ENCODE results near the gene GTF2F2. TPM values are rescaled to one million over a fixed set of nuclear protein-coding genes. Genes with fewer than 3 reads are reported as not detected.

The GTF2F2 gene
- total and polyA plus RNA-seq, 2 donors (not counting 3 experiments of a cell fraction or from before 2014, with no cell fraction given) = 7.5 to 23.6 TPM

- H3K4me2 ChIP-seq (ENCODE audit: insufficient read depth, low read length) = no peak overlapping the region
- no peak overlapping the region for H3K27ac ChIP-seq (ENCODE audit: insufficient read depth, low read depth, low read length)
Measured at GRCh38 chr13:45257638-45258333, 137.5 kb downstream of the GTF2F2 start.

More at GRCh38 chr13:45257638-45258333, 137.5 kb downstream of the GTF2F2 start:
- ChIA-PET POLR2A (no interaction called here), CTCF (interaction anchor here (0.5 to 1.3 kb wide), 3 partner anchors 11 to 187 kb away, joined by 3 read pairs; no protein-coding TSS in a partner anchor)
- TF ChIP-seq FOS (IDR thresholded peaks at IDR 0.05; ENCODE audit: borderline replicate concordance, insufficient read depth, low read length) (no peak), POLR2A (IDR thresholded peaks at IDR 0.05; ENCODE audit: low read depth, low read length) (no peak), EZH2 (IDR thresholded peaks at IDR 0.05; ENCODE audit: borderline replicate concordance, low read depth, low read length, severe bottlenecking) (no peak), GATA2 (IDR thresholded peaks at IDR 0.05; ENCODE audit: insufficient read depth, insufficient read length, low read depth, low read length) (no peak), MAX (IDR thresholded peaks at IDR 0.05; ENCODE audit: insufficient read depth, insufficient read length) (no peak), JUN (IDR thresholded peaks at IDR 0.05; ENCODE audit: borderline replicate concordance, insufficient read depth, insufficient read length, low read depth) (no peak)
- TF ChIP-seq, protein P1, sequence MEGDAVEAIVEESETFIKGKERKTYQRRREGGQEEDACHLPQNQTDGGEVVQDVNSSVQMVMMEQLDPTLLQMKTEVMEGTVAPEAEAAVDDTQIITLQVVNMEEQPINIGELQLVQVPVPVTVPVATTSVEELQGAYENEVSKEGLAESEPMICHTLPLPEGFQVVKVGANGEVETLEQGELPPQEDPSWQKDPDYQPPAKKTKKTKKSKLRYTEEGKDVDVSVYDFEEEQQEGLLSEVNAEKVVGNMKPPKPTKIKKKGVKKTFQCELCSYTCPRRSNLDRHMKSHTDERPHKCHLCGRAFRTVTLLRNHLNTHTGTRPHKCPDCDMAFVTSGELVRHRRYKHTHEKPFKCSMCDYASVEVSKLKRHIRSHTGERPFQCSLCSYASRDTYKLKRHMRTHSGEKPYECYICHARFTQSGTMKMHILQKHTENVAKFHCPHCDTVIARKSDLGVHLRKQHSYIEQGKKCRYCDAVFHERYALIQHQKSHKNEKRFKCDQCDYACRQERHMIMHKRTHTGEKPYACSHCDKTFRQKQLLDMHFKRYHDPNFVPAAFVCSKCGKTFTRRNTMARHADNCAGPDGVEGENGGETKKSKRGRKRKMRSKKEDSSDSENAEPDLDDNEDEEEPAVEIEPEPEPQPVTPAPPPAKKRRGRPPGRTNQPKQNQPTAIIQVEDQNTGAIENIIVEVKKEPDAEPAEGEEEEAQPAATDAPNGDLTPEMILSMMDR (IDR thresholded peaks at IDR 0.05; ENCODE audit: extremely low read depth in 1 of 2, insufficient read depth in 1 of 2, low read depth in 1 of 2, low read length in 2 of 2) = no peak
- no TSS peak for BruUV-seq (replicated peaks)
- Histone ChIP-seq H3K79me2 (ENCODE audit: control insufficient read depth, insufficient read depth, low read length) (no peaks in the 10 kb centered on the region), H3K36me3 (ENCODE audit: control insufficient read depth in 2 of 2, extremely low read depth in 1 of 2, insufficient read depth in 2 of 2, low read length in 2 of 2) (no peaks in the 10 kb centered on the region), H2AFZ (ENCODE audit: low read depth, low read length) (no peak overlapping the region), H3K9me3 (replicated peaks; ENCODE audit: control insufficient read depth, insufficient read depth, low read length) (no peaks in the 10 kb centered on the region), H3K27me3 (ENCODE audit: control insufficient read depth in 2 of 2, insufficient read depth in 2 of 2, low read length in 2 of 2) (no peaks in the 10 kb centered on the region), H3K4me3 (replicated peaks in 1 of 3; ENCODE audit: insufficient read depth in 1 of 3, low read depth in 1 of 3, low read length in 3 of 3) (no peak overlapping the region), H4K20me1 (replicated peaks; ENCODE audit: control insufficient read depth, extremely low read depth, insufficient read depth, low read length) (no peaks in the 10 kb centered on the region), H3K9me1 (replicated peaks; ENCODE audit: control insufficient read depth, extremely low read depth, insufficient read depth, low read length) (no peaks in the 10 kb centered on the region), H3K4me1 (ENCODE audit: control insufficient read depth, extremely low read depth, insufficient read depth, low read length) (no peaks in the 10 kb centered on the region), H3K9ac (replicated peaks; ENCODE audit: extremely low read depth, insufficient read depth, low read length) (no peak overlapping the region)
- intact Hi-C loops (cut with micrococcal nuclease) (no loop called here), dilution Hi-C loops (cut with MboI; ENCODE audit: extremely low pct_ligation_motif_present, low sequenced_read_pairs) (no loop called here)
- no peak for FAIRE-seq
- DNase-seq (ENCODE audit: low read depth, low spot score) = no peak
